Stimulated activated CD4-positive, alpha-beta T cell treated with anti-CD3 and anti-CD28 coated beads, Interleukin-2, amount 100 ng/mL, for 4 hours (primary cell): ENCODE results near the gene NEDD9.
A peak's percentile ranks its signal among the peaks of the same experiment; 100 is the strongest.

Experiments
- DNase-seq: peaks from one replicate; pipeline ENCODE4 v3.0.0-alpha.2; 2020; ENCODE audit warnings: low read depth

The NEDD9 gene

DNA sequence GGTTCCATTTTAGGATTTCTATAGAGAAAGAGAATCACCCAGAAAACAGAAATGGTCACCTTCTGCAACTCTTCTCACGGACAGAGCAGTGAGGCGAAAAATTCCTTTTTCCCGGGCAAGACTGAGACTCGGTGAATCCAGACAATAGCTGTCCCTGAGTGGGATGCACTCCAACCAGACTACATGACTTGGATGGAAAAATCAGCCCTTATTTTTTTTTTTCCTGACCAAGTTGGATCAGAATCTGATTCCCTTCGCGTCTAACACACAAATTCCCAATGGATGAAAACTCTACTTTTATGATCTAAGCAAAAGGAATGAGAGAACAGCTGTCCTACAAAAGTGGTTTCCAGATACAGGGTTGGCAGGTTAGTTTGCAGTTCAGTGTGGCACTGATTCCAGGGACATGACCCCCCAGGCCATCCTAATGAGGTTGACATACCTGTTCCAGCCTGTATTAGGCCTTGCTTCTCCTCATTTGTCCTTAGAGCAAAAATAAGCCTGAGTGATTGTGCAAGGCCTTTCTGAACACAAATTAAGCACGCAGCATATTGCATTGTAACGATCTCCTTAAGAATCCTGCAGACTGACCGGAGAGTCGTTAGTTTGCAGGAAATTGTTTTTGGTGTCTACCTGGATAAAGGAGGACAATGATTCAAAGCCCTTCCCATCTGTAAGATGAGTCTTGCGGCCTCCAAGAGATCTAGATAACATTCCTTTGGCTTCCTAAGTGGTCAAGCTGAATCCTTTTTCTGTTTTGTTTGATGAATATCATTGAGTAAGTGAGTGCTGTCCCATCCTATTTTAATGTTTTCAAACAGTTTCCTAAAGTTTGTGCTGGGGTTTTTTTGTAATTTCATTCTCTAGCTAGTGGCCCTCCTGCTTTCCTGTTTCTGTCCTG lies 1.5 kb upstream of the NEDD9 start:
- DNase-seq, result no peak

DNA sequence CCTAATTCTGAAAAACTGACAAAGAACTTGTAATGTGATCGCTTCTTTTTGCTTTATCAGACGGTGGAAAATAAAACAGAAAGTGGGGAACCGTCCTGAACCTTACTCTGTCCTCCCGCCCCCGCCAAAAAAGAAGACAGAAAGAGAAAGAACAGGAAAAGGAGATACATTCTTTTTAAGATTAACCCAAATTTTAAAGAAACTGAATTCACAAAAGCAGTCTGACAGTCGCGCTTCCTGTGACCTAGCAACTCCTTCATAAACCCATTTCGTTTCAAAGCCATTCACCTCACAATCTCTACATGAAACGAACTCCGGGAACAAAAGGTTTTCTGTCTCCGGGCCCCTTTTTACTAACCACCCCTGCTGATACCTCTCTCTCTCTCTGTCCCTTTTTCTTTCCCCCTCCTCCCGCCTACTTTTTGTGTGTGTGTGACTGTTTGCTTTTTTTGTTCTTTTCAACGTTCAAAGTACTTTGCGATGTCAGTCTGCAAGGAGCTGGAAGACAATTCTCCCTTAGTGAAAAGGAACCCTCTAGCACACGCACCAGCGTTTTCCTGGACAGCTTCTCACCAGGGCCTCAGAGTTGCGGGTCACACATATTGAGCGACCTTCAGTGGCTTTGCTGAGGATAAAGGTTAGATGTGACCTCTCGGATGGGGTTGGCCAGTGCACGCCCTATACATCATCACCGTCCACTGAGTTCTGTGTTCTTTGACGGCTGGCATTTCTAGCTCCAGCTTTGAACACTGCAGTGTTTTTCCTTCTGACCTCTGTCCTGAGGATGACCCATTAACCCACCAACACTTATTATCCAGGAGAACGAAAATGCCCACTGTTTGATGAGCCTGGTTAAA lies 530 bp upstream of the NEDD9 start:
- DNase-seq, result no peak

DNA sequence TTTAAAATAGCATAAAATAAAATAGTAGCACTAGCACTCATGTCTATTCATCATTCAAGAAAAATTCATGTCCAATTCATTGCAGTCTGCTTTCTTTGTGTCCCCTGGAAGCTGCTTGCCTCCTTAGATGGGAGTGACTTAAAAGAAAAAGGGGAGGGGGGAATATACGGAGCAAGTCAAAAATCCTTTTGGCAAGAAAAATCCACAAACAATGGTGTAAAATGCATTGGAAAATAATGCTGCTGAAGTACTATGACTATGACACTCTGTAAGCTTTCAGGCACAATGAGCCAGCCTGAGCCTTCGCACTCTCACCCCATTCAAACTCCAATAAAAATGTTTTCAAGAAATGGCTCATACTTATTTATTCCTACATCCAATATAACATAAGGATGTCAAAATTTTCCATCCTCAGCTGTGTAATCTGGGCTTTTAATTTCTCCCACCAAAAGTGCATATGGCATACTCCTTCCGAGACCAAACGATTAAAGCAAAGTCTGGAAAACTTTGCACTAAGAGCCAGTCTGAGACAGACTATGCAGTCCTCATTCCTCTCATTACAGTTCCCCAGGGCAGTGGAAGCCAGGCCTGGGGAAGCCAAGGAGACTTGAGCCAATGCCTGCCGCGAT lies 790 bp downstream of the NEDD9 start:
- DNase-seq, result no peak

DNA sequence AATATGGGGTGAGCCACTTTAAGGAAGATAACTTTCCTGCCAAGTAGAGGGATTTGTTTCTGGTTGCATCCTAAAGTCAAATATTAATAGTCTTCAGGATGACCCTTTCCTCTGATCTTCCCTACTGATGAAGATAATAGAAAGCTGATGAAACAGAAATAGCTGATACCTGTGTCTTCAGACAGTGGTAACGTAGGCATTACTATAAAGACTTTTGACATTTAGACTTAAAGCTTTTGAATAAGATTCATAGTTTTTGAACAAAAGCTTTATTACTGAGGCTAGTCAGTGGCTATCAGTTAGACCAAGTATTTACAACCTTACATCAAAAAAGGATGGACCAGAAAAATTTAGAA lies 1.4 kb downstream of the NEDD9 start:
- no peak for DNase-seq

DNA sequence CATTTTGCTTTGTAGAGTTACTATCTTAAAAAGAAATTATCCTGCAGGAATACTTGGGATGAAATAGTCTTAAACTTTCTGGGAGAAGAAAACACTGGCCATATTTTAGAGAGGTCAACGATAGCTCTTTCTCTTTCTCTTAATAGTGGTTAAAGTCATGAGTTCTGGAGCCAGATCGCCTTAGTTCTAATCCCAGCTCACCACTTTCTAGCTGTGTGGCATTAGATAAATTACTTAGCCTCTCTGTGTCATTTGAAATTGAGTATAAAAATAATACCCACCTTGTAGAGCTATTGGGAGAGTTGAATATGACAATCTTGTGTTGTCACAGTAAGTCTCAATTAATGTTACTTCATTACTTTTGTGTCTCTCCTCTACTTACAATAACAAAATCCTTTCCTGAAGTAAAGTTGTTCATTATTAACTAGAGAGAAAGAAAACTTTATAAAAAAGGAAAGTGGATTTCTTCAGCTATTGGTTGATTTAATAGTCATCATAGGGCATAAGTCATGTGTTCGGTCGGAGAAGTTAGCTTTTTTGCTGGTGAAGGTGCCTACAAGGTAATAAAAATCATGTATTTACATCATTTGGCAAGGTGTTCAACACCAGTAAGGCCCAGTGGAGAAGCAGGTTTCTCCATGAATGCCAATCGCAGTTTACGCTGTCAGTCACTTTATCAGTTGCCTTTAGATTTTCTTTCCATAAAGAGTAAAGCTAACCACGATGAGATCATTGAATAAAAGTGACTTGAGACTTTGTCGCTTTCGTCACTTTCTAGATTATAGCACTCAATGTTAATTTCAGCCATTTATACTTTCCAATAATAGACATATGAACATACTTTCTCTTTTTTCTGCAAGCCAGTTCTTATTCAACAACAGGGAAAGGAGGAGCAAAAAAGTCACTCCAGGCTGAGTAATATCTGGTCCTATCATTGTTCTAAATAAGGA lies 2.0 kb downstream of the NEDD9 start:
- DNase-seq, result no peak

DNA sequence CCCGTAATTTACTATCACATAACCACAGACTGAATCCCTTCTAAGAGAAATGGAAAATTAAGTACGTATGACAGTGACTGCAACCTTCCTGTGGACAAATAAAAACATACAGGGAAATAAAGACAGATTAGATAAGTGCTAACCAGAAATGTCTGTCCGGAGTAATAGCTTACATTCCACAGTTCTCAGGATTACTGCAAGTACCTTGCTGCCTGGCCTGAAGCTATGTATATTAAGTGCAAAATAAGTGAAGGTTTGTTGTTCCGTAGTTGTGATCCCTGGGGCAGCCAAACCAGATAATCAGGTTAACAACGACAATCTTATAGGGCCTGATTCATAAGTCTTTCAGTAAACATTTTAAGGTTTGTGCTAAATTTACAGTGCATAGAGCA lies 2.8 kb downstream of the NEDD9 start:
- no peak for DNase-seq

DNA sequence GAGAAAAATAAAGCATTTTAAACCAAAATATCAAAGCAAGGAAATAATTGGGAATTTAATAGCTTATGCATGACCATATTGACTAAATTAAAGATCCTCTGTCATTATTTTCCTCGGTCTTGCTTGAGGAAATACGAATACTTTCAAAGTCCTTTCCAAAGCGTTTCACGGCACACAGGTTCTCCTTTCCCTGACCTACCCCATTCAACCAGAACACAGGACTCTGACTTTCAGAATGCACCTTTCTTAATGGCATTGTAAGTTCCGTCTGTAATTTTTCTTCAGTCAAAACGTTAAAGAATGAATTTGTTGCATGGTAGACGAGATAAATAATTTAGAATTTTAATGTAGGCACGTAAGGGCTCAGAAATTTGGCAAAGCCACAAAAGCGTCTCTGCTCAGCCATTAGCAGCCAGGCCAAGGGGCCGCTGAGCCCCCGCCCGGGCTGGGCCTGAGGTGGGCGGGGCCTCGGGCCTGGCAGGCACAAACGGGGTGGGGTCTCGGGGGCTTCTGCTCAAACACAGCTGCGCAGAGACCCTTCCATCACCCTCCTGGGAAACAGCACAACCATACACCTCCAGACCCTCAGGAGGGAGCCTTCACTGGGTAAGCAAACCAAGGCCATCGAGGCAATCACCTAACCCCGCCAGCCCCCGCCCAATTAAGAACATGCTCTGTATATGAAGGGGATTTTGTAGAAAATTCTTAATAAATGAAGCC lies 3.4 kb downstream of the NEDD9 start:
- DNase-seq, result no peak

DNA sequence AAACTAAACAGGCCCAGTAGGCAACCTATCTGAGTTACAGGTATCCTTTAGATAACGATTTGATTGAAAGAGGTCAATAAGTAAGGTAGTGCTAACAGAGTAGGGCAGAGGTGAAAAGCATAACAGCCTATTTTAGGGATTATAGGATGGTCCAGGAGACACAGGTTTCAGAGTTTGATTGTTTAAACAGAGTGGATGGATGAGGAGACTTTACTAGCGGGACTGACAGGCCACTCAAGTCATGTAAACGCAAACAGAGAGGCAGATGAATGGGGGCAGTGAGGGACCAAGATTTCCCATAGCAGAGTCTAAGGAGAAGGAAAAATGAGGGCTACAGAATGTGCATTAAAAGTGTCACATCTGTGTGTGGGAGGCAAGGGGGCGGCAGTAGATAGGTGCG lies 4.8 kb downstream of the NEDD9 start:
- no peak for DNase-seq

DNA sequence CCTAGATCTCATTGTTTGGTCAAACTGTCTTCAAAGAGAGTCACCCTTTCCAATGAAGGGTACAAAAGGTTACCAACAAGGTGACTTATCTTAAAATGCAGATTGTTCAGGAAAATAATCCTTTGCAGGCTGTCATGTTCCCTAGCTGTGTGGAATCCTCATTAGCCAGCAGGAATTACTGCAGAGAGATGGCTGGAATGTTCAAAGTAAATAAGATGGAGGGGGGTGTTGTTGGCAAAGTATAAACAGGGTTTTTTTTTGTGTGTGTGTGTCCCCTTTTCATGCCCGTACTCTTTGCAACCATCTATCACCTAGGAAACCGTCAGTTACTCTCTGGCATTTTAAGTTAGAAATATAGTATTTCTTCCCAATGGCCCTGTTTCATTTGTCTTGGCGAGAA lies 6.5 kb downstream of the NEDD9 start:
- DNase-seq, result no peak

DNA sequence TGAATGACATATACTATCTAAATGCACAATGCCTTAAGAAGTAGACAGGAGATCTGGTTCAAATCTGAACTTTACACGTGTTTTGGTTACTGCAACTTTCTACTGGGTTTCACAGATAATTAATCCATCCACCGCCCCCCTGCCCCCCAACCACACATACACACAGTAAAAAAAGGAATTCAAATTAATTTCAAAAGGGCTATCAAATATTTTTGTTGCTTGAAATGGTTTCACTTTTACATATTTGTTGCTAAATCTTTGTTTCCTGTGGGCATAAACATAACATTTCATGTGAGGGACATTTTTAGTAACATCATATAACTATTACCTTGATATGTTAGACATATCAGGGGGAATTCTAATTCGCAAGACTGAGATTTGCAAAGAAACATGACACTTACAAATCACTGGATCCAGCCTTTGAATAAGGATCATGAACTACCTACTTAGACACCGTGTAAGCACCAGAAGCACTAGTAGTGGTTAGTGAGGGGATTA lies 7.5 kb downstream of the NEDD9 start:
- no peak for DNase-seq

DNA sequence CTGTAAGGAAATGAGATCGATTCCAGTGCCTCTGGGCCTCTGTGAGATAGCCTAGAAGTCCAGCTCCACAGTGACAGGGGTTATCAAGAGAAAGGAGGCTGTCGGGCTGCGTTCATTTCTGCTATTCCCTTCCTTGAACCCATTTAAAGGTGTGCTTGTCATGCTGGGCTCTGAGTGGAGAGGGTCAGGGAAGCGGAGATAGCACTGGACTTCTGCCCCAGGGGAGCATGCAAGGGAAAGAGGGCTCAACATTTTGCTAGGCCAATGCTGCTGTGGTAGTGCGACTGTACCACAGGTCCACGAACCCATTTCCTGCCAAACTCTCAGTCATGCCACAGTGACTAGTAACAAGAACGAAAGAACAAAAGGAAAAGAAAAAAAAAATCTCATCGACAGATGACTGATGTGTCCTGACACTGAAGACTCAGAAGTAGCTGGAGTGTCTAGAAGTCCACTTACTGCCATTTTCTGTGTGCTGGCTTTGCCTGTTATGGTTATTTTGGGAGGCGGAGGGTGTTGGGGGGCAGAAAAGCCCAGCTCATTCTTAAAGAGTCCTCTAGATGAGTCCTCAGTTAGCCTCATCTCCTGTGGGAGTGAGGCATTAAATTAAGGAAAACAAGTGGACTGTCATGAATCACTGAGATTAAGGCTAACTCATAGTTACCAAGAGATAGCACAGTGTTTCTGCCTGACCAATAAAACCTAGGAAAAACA lies 8.1 kb downstream of the NEDD9 start:
- DNase-seq, result peak; percentile 21

DNA sequence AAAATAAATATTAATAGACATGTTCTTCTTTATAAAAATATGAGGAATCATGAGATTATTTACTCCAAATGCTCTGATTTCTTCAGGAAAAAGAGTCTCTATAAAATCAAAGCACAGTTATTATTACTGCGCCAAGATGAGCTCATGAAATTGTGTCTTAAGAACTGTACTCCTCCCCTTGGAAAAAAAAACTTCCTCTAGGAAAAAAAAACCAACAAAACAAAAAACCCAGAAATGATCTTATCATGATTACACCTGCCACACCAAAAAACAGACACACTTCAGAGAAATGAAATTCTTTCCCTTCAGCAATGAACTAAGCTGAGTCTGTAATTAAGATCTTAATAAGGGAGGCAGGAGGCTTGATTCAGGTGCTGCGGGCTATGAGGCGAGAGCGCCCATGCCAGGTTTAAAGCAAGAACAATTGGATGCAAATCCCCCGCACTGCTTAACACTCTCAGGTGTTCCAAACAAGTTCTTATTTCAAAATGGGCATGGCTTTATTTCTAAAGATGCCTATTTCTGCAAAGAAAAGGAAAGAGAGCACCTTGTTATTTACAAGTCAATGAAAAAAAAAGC lies 9.1 kb downstream of the NEDD9 start:
- DNase-seq, result no peak

DNA sequence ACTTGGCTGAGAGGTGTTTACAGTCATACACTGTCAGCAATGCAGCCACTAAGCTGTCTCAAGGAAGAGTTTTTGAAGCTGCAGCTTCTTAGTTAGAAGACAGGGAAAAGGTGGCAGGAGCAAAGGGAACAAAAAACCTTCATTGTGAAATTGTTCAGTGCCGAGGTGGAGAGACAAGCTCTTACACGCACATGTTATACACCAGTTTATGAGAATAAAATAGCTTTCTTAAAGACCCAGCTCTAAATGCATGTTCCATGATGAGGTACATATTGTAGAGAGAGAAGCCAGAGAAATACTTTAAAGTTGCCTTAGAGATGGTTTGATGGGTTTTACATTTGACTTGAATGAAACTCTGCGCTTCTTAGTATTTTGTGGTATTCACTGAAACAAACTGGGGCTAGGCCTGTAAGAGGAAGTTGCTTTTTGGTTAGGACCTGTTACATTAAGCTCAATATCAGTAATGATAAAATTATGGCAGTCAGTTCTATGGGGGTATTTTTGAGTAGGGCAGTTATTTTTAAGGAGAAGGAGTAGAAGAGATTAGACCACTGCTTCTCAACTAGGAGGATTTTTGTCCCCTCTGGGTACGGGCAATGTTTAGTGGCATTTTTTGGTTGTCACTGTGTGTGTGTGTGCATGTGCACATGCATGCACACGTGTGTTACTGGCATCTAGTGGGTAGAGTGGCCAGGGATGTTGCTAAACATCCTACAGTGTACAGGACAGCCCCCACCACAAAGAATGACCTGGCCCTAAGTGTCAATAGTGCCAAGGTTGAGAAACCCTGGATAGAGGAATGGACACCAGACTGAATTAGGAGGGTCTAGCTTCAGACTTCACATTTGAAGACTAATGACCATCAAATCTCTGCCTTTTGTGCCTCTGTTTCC lies 9.8 kb downstream of the NEDD9 start:
- DNase-seq, result no peak

DNA sequence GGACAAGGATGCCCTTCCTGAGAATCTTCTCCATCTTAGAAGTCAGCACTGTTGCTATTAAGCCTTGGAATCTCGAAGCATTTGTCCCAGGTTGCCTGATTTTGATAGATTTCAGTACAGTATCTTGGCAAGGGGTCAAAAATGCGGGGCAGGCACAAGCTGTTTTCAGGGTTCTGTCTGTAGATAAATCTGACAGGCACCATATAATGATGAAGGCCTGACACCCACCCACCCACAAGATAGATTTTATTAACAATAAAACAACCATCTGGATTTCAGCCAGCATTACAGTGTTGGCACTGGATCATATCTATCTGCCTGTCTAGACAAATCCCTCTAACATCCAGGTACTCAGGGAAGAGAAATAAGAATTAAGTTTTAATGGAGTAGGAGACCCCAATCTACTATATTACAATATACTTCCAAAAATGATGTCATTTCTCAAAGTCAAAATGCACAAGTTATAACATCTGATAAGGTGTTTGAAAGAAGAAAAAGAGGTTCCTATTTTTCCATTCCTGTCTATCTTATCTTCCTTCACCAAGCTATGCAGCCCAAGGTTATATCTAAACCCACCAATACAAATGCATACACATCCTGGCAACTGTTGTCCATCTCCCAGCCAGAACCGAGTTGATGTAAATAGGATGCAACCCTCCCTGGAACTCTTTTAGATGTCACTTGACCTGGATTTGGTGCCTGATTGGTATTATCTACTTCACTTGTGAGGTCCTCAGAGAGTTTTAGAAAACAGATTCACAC lies 10.7 kb downstream of the NEDD9 start:
- DNase-seq, result no peak

DNA sequence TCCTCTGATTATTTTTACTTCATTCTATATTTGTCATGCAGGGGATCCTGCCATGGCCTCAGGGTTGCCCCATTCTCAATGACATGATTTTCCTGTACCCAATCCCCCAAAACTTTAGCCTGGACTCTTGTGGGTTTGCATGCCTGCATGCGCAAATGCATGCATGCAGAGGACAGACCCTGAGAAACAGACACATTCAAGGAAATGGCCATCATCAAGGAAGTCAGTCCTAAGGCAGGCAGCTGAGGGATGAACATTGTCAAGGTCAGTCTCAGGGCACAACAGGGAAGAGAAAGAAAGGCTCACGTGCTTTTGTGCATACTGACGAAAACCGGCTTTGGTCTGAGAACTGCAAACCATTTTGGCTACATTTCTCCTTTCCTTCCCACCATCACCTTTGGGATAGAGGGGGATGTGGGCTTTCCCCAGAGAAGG lies 13.1 kb downstream of the NEDD9 start:
- no peak for DNase-seq

DNA sequence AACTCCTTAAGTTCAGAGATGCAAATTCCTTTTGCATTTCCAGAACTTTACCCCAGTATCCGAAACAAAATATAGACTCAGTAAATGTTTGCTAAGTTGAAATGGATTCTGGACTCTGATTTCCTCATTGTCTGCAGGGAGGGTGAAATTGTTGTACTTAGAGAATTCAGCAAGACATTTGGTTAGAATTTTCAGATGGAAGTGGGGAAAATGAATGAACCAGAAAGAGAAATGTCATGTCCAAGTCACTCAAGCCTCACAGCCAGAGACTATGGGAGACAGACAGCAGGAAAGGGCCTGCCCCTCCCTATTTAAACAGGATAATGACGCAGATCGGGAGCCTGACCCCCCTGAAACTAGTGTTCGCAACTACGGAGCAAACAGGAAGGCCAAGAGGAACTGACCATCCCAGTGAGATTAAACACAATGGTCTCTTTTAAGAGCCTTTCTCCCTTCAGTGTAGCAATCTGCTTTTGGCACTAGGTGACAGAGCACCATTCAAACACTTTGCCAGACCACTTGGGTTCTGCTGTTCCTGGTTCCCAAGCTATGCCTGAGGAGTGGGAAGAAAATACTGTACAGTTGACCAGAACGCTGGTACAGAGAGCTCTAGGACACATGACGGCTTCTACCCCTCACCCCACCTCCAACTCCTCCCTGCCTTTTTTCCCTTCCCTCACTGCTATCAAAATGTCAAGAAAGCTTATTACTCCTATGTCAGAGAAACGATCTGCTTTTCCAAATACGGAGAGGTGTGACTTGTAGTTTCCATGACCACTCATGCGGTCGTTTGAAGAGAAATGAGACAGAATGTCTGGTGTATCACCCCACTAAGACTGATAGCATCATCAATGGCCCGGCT lies 13.7 kb downstream of the NEDD9 start:
- DNase-seq, result peak; percentile 14

DNA sequence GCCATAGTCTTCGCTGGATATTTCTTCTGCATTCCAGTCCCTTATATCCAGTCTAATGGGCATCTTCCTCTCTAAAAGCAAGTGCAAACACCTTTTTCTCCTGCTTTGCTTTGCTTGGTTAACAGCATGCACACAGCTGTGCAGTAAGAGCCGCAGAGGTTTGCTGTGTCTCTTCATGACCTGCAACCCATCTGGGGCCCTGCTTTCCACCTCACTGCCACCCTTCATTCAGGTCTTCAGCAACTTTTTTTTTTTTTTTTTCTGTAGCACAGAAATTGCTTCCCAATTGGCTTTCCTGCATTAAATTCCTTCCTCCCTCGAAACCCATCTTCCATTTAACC lies 14.4 kb downstream of the NEDD9 start:
- DNase-seq, result no peak
